Smooth muscle cell (in vitro differentiated cells): ENCODE results near the gene TMEM176A. TPM values are rescaled to one million over a fixed set of nuclear protein-coding genes. Genes with fewer than 3 reads are reported as not detected.

ENCODE experiments used
- DNase-seq: peaks from one replicate; lab custom pipeline; 2025; ENCODE audit not compliant: unreplicated experiment; lab: John Stamatoyannopoulos, UW
- H2AFZ ChIP-seq: fragments of 200-600 bp; sonication (generic); 2 replicates; pipeline ENCODE4 v1.6.0; 2016; ENCODE audit warnings: antibody characterized with exemption, low read depth, mild to moderate bottlenecking
- H3F3A ChIP-seq: fragments of 200-600 bp; sonication (generic); 2 replicates; pipeline ENCODE4 v1.6.0; 2017; ENCODE audit warnings: antibody characterized with exemption, low read depth
- H3K27ac ChIP-seq: fragments of 200-600 bp; sonication (generic); 2 replicates; pipeline ENCODE4 v1.5.1; 2016; ENCODE audit warnings: low read depth, mild to moderate bottlenecking
- H3K27me3 ChIP-seq: fragments of 200-600 bp; sonication (generic); 2 replicates; pipeline ENCODE4 v1.6.1; 2016; ENCODE audit warnings: low read depth, mild to moderate bottlenecking
- H3K36me3 ChIP-seq: fragments of 200-600 bp; sonication (generic); 2 replicates; pipeline ENCODE4 v1.5.1; 2016; ENCODE audit warnings: low read depth
- H3K4me1 ChIP-seq: fragments of 200-600 bp; sonication (generic); 2 replicates; pipeline ENCODE4 v1.5.1; 2016; ENCODE audit warnings: low read depth
- H3K4me2 ChIP-seq: fragments of 200-600 bp; sonication (generic); 2 replicates; pipeline ENCODE4 v1.6.0; 2016; ENCODE audit warnings: mild to moderate bottlenecking
- H3K4me3 ChIP-seq: fragments of 200-600 bp; sonication (generic); 2 replicates; pipeline ENCODE4 v1.5.1; 2016; ENCODE audit warnings: mild to moderate bottlenecking
- H3K79me2 ChIP-seq: fragments of 200-600 bp; sonication (generic); 2 replicates; pipeline ENCODE4 v1.6.0; 2016; ENCODE audit warnings: low read depth, mild to moderate bottlenecking
- H3K9ac ChIP-seq: fragments of 200-600 bp; sonication (generic); 2 replicates; pipeline ENCODE4 v1.6.0; 2016; ENCODE audit warnings: low read depth
- H3K9me3 ChIP-seq: fragments of 200-600 bp; sonication (generic); replicated peaks from 2 replicates; pipeline ENCODE4 v1.5.1; 2016; ENCODE audit warnings: low read depth
- H4K20me1 ChIP-seq: fragments of 200-600 bp; sonication (generic); 2 replicates; pipeline ENCODE4 v1.6.0; 2016; ENCODE audit warnings: low read depth
- CTCF ChIP-seq: fragments of 200-600 bp; sonication (generic); IDR thresholded peaks from 2 replicates; pipeline ENCODE4 v1.5.1; 2017; ENCODE audit warnings: borderline replicate concordance, mild to moderate bottlenecking, antibody characterized with exemption; ENCODE audit not compliant: insufficient read depth, poor library complexity, severe bottlenecking
- WGBS: methylation state at CpG from one replicate; pipeline ENCODE4 v1.1.7; 2016; ENCODE audit warnings: low lambda C conversion rate; 5-methylcytosine and 5-hydroxymethylcytosine counted together
- polyA plus RNA-seq: library from polyadenylated mRNA; unstranded; fragments of >200 nt; fragmentation: Nextera tagmentation; extraction: Ambion mirVana; gene quantifications from 2 replicates; pipeline ENCODE4 v1.2.1, GENCODE V29; 2016
- total RNA-seq: library from RNA; depleted of rRNA; stranded (reverse); fragments of >200 nt; gene quantifications from 2 replicates; pipeline ENCODE4 v1.2.3, GENCODE V29; 2014

Gene TMEM176A
- total and polyA plus RNA-seq, 2 experiments from 2014 or later = 52.8 to 105 TPM

DNA sequence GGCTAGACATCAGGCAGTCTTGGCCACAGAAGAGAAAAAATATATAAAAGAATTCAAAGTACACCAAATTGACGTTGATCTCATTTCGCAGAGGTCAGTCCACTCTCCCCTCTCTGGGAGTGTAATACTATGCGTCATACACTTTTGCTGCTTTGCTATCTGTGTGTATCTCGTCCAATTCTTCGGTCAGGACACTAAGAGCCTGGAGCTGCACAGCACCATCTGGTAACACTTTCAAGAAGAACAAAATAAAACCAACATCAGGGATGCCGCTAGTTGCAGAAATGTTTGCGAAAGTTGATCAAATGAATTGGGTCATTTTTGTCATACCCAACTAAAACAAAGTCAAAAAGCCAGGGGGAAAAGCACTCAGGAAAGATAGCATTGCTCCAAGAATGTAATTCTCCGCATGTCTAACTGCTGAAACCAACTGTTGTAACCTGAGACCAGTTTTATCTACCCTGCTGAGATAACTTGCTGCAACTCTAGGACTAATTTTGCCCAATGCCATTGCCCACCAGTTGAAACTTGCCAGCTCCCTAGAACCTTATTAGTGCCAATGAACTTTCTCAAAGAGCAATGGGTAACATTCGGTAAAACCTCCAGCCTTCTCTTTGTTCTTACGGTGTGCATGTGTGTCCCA is 23.0 kb downstream of the TMEM176A start:
- no peaks in the 10 kb centered on the region for H4K20me1 ChIP-seq
- H3K9me3 ChIP-seq = no peaks in the 10 kb centered on the region
- no peak overlapping the region for H2AFZ ChIP-seq
- no peak overlapping the region for H3K27ac ChIP-seq
- no peaks in the 10 kb centered on the region for H3K79me2 ChIP-seq
- no peaks in the 10 kb centered on the region for H3F3A ChIP-seq
- no peak overlapping the region for H3K4me3 ChIP-seq
- no peak overlapping the region for H3K9ac ChIP-seq
- DNase-seq = no peak
- no peaks in the 10 kb centered on the region for H3K36me3 ChIP-seq
- H3K4me1 ChIP-seq = no peaks in the 10 kb centered on the region
- WGBS = 76% methylated on average over 10 of the region's 10 CpGs
- no peak overlapping the region for H3K4me2 ChIP-seq
- H3K27me3 ChIP-seq = peaks cover 5% of the 10 kb centered on the region
- TF ChIP-seq CTCF = no peak

DNA sequence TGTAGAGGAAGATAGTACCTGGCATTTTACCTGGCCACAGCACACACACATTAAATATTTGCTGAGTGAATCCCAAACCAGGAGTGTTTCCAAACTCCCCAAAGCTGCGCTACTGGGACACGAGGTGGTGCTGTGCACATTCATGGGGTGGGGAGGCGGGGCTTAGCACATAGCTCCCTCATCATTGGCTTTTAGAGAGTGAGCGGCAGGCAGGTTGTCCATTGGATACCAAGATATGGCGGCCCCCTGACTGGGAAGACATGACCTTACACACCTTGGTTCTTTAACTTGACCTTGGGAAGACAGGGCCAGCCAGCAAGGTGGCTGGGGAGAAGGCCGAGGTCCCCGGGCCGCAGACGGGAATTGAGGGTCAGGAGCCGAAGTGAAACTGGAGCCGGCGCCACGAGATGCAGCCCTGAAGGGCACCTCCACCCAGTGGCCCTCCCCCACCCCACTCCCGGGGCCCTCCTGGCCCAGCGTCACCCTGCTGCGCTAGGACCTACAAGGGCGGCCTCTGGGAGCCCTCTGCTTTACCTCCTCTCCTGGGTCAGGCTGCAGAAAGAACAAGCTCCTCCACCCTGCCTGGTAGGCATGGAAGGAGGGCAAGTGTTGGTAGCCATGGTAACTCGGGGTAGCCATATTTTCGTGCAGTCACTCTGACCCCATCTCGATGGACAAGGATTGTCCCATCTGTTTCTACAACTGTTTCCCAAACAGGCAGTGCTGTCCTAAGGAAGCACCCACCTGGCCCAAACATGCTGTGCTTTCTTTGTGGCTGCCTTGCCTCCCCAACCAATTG is 24.0 kb downstream of the TMEM176A start:
- Histone ChIP-seq H3F3A (no peaks in the 10 kb centered on the region), H4K20me1 (no peaks in the 10 kb centered on the region), H3K4me3 (no peak overlapping the region), H3K4me1 (no peaks in the 10 kb centered on the region), H3K27me3 (peaks cover 5% of the 10 kb centered on the region), H3K9me3 (no peaks in the 10 kb centered on the region), H3K4me2 (no peak overlapping the region), H3K79me2 (no peaks in the 10 kb centered on the region), H2AFZ (no peak overlapping the region), H3K9ac (no peak overlapping the region), H3K36me3 (no peaks in the 10 kb centered on the region), H3K27ac (no peak overlapping the region)
- no peak for TF ChIP-seq CTCF
- WGBS = 89% methylated on average over 16 of the region's 20 CpGs
- DNase-seq = no peak

DNA sequence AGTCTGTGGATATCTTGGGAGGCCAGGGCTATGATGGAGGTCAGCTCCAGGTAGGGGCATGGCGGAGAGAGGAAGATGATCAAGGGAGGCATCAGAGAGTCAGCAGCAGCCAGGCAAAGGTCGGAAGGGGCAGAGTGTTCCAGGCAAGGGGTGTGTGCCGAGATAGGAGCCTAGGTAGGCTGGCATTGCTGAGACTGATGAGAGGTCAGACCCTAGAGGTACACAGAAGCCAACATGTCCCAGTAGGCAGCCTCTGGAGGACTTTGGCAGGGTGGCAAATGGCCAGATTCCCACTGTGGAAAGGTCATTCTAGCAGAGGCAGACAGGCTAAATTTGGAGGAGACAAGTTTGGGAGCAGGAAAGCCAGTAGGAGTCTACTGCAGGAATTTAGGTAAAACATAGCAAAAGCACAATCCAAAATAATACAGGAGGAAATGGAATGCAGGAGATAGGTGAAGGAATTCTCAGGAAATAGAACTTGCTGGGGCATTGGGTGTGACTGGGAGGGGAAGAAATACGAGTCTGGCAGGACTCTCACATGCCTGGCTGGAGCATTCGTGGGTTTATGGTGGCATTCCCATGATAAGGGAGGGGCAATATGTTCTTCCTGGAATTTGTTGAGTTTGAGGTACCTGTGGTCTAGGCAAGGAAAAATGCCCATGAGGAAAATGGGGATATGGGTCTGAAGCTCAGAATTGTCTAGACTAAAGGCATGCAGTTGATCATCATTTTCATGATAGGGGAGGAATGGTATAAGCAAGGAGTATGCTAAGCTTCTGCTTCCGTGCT is 25.7 kb downstream of the TMEM176A start:
- Histone ChIP-seq H3K4me1 (no peaks in the 10 kb centered on the region), H3K36me3 (no peaks in the 10 kb centered on the region), H3K4me3 (no peak overlapping the region), H3K4me2 (no peak overlapping the region), H3K79me2 (no peaks in the 10 kb centered on the region), H3K27ac (no peak overlapping the region), H3K9me3 (no peaks in the 10 kb centered on the region), H2AFZ (no peak overlapping the region), H3K27me3 (peaks cover 5% of the 10 kb centered on the region), H4K20me1 (no peaks in the 10 kb centered on the region), H3F3A (no peaks in the 10 kb centered on the region), H3K9ac (no peak overlapping the region)
- WGBS = 83% methylated on average over 6 of the region's 6 CpGs
- TF ChIP-seq CTCF = no peak
- no peak for DNase-seq
